IMR-90 (cell line): Measurements from ENCODE around the gene TLX1. TPM values are rescaled to one million over a fixed set of nuclear protein-coding genes. Genes with fewer than 3 reads are reported as not detected.

Experiments used
- ATAC-seq: fragments of 200-7000 bp; cut with Tn5 transposase; 2 replicates; pipeline ENCODE4 v1.9.1; 2020; ENCODE audit warnings: low read depth, mild to moderate bottlenecking, moderate library complexity
- BruUV-seq: library from RNA; stranded (reverse); fragments of 400-500 nt; replicated peaks from 2 replicates; lab custom pipeline; 2021; lab: Mats Ljungman, UMichigan
- CTCF ChIA-PET: fragments of 300-600 bp; formaldehyde crosslinking; extraction: SDS; loops from one replicate; lab custom pipeline; 2021; ENCODE audit warnings: antibody characterized with exemption; lab: Yijun Ruan, JAX
- POLR2A ChIA-PET: fragments of 300-600 bp; sonication (Branson Sonifier 250); formaldehyde crosslinking; loops from one replicate; lab custom pipeline; 2022; ENCODE audit warnings: antibody characterized with exemption; ENCODE audit not compliant: unreplicated experiment; lab: Charles Lee
- DNase-seq: peaks from one replicate; pipeline ENCODE4 v3.0.0; 2013
- H2AFZ ChIP-seq: replicated peaks from 2 replicates; pipeline ENCODE3; 2013; ENCODE audit warnings: low read length, mild to moderate bottlenecking; ENCODE audit not compliant: poor library complexity
- H2AK5ac ChIP-seq: 2 replicates; pipeline ENCODE4 v1.6.1; 2013; ENCODE audit warnings: low read depth, low read length, inconsistent platforms
- H2AK9ac ChIP-seq: replicated peaks from 2 replicates; pipeline ENCODE3; 2013; ENCODE audit warnings: mild to moderate bottlenecking, low read depth, low read length, moderate library complexity; ENCODE audit not compliant: poor library complexity
- H2BK120ac ChIP-seq: 2 replicates; pipeline ENCODE4 v1.6.1; 2013; ENCODE audit warnings: low read depth, low read length, inconsistent platforms
- H2BK15ac ChIP-seq: 3 replicates; pipeline ENCODE4 v1.6.1; 2013; ENCODE audit warnings: low read depth, low read length, inconsistent platforms
- H2BK20ac ChIP-seq: 2 replicates; pipeline ENCODE4 v1.6.1; 2013; ENCODE audit warnings: low read depth, mild to moderate bottlenecking, inconsistent platforms, low read length, moderate library complexity
- H2BK5ac ChIP-seq: 2 replicates; pipeline ENCODE4 v1.6.1; 2013; ENCODE audit warnings: mild to moderate bottlenecking, low read depth, low read length, inconsistent platforms; ENCODE audit not compliant: poor library complexity, severe bottlenecking
- H3K14ac ChIP-seq: replicated peaks from 2 replicates; pipeline ENCODE4 v1.6.1; 2013; ENCODE audit warnings: low read depth, low read length, inconsistent platforms
- H3K18ac ChIP-seq: 2 replicates; pipeline ENCODE4 v1.6.1; 2013; ENCODE audit warnings: low read depth, low read length, control low read depth
- H3K23ac ChIP-seq: 2 replicates; pipeline ENCODE4 v1.6.1; 2013; ENCODE audit warnings: low read depth, low read length, inconsistent platforms
- H3K27ac ChIP-seq: 2 replicates; pipeline ENCODE4 v1.5.1; 2013; ENCODE audit warnings: mild to moderate bottlenecking, control low read depth, low read length; ENCODE audit not compliant: insufficient read depth
- H3K27me3 ChIP-seq: 2 replicates; pipeline ENCODE4 v1.6.1; 2013; ENCODE audit warnings: low read length; ENCODE audit not compliant: control insufficient read depth, insufficient read depth
- H3K36me3 ChIP-seq: 2 replicates; pipeline ENCODE4 v1.6.1; 2013; ENCODE audit warnings: low read length, mixed read lengths; ENCODE audit not compliant: control insufficient read depth, insufficient read depth
- H3K4ac ChIP-seq: 2 replicates; pipeline ENCODE4 v1.6.1; 2013; ENCODE audit warnings: low read depth, low read length, inconsistent platforms
- H3K4me1 ChIP-seq: 2 replicates; pipeline ENCODE4 v1.6.1; 2013; ENCODE audit warnings: low read length, mixed read lengths; ENCODE audit not compliant: control insufficient read depth, insufficient read depth
- H3K4me2 ChIP-seq: 2 replicates; pipeline ENCODE4 v1.6.1; 2013; ENCODE audit warnings: low read depth, mild to moderate bottlenecking, control low read depth, low read length, moderate library complexity
- H3K4me3 ChIP-seq: 2 replicates; pipeline ENCODE4 v1.5.1; 2013; ENCODE audit warnings: low read depth, mild to moderate bottlenecking, control low read depth, low read length, moderate library complexity; ENCODE audit not compliant: insufficient read depth
- H3K56ac ChIP-seq: 2 replicates; pipeline ENCODE4 v1.6.1; 2013; ENCODE audit warnings: low read length, inconsistent platforms; ENCODE audit not compliant: insufficient read depth; ENCODE audit errors: extremely low read depth
- H3K79me1 ChIP-seq, 2 experiments: 2 replicates each; pipeline ENCODE4 v1.6.1; 2013; ENCODE audit warnings: low read length in 2 of 2, inconsistent platforms in 1 of 2, low read depth in 1 of 2
- H3K9ac ChIP-seq: 2 replicates; pipeline ENCODE4 v1.6.1; 2013; ENCODE audit warnings: low read depth, low read length, control low read depth
- H3K9me1 ChIP-seq: 2 replicates; pipeline ENCODE4 v1.6.1; 2013; ENCODE audit warnings: low read length, inconsistent platforms; ENCODE audit not compliant: insufficient read depth
- H3K9me3 ChIP-seq: 2 replicates; pipeline ENCODE4 v1.6.1; 2013; ENCODE audit warnings: low read length; ENCODE audit not compliant: control insufficient read depth, insufficient read depth
- H4K20me1 ChIP-seq: 2 replicates; pipeline ENCODE4 v1.6.1; 2013; ENCODE audit warnings: low read length, inconsistent platforms; ENCODE audit not compliant: insufficient read depth
- H4K5ac ChIP-seq: 2 replicates; pipeline ENCODE4 v1.6.1; 2013; ENCODE audit warnings: mild to moderate bottlenecking, low read depth, low read length, control low read depth
- H4K8ac ChIP-seq, 2 experiments: 2 replicates each; pipeline ENCODE4 v1.6.1; 2013; ENCODE audit warnings: low read depth in 2 of 2, low read length in 2 of 2, control low read depth in 1 of 2, inconsistent platforms in 1 of 2
- H4K91ac ChIP-seq: 2 replicates; pipeline ENCODE4 v1.6.1; 2013; ENCODE audit warnings: low read depth, low read length, inconsistent platforms; ENCODE audit not compliant: insufficient read depth
- BHLHE40 ChIP-seq: fragments of 150-350 bp; IDR thresholded peaks from 2 replicates; pipeline ENCODE4 v1.6.1; 2016; ENCODE audit warnings: mild to moderate bottlenecking, low read depth, low read length
- CEBPB ChIP-seq: IDR thresholded peaks from 2 replicates; pipeline ENCODE4 v1.6.1; 2012; ENCODE audit warnings: low read depth, low read length, improper control_type of control experiment
- CHD1 ChIP-seq: IDR thresholded peaks from 2 replicates; pipeline ENCODE4 v1.6.1; 2012; ENCODE audit warnings: low read depth, low read length, improper control_type of control experiment
- CTCF ChIP-seq: conservative IDR thresholded peaks from 2 replicates; pipeline ENCODE4 v1.5.1; 2012; ENCODE audit warnings: mild to moderate bottlenecking, low read depth, low read length, improper control_type of control experiment
- ELK1 ChIP-seq: fragments of 150-350 bp; IDR thresholded peaks from 2 replicates; pipeline ENCODE4 v1.6.1; 2016; ENCODE audit warnings: low read depth, mild to moderate bottlenecking, low read length, moderate library complexity, borderline replicate concordance
- MAFK ChIP-seq: IDR thresholded peaks from 2 replicates; pipeline ENCODE4 v1.6.1; 2012; ENCODE audit warnings: low read depth, low read length, improper control_type of control experiment
- MAZ ChIP-seq: IDR thresholded peaks from 2 replicates; pipeline ENCODE4 v1.6.1; 2012; ENCODE audit warnings: low read depth, mild to moderate bottlenecking, low read length, improper control_type of control experiment, moderate library complexity, borderline replicate concordance
- MXI1 ChIP-seq: IDR thresholded peaks from 2 replicates; pipeline ENCODE4 v1.6.1; 2012; ENCODE audit warnings: low read depth, mild to moderate bottlenecking, low read length, moderate library complexity, borderline replicate concordance
- NFE2L2 ChIP-seq: fragments of 150-350 bp; IDR thresholded peaks from 2 replicates; pipeline ENCODE4 v1.6.1; 2016; ENCODE audit warnings: low read depth, mild to moderate bottlenecking, low read length
- POLR2A ChIP-seq: IDR thresholded peaks from 2 replicates; pipeline ENCODE4 v1.6.1; 2012; ENCODE audit warnings: mild to moderate bottlenecking, low read depth, low read length
- RAD21 ChIP-seq: IDR thresholded peaks from 2 replicates; pipeline ENCODE4 v1.6.1; 2012; ENCODE audit warnings: low read length, improper control_type of control experiment
- RCOR1 ChIP-seq: IDR thresholded peaks from 2 replicates; pipeline ENCODE4 v1.6.1; 2012; ENCODE audit warnings: mild to moderate bottlenecking, low read length, improper control_type of control experiment; ENCODE audit not compliant: insufficient replicate concordance
- RFX5 ChIP-seq: IDR thresholded peaks from 2 replicates; pipeline ENCODE4 v1.8.0; 2012; ENCODE audit warnings: low read depth, mild to moderate bottlenecking, low read length, moderate library complexity
- SMC3 ChIP-seq: fragments of 150-350 bp; IDR thresholded peaks from 2 replicates; pipeline ENCODE4 v1.6.1; 2016; ENCODE audit warnings: low read depth, mild to moderate bottlenecking, antibody characterized with exemption, low read length, moderate library complexity
- USF2 ChIP-seq: fragments of 150-350 bp; IDR thresholded peaks from 2 replicates; pipeline ENCODE4 v1.6.1; 2017; ENCODE audit warnings: mild to moderate bottlenecking, antibody characterized with exemption, low read length, low read depth
- WGBS, 2 experiments: methylation state at CpG; one replicate each; pipeline versions ENCODE4 v1.1.5 to v1.1.7; 2013; ENCODE audit warnings: missing lambda C conversion rate in 2 of 2; ENCODE audit not compliant: insufficient read length in 1 of 2; ENCODE audit errors: extremely low coverage in 2 of 2; 5-methylcytosine and 5-hydroxymethylcytosine counted together
- dilution Hi-C: fragments of 300-500 bp; cut with HindIII; formaldehyde crosslinking; loops from one replicate; pipeline ENCODE4 v1.14.3; 2018; ENCODE audit warnings: low sequenced_read_pairs; ENCODE audit not compliant: unreplicated experiment
- in situ Hi-C: fragments of 300-500 bp; cut with MboI; formaldehyde crosslinking; loops from 3 replicates; pipeline ENCODE4 v1.14.3; 2019; ENCODE audit warnings: low sequenced_read_pairs, inconsistent platforms, mixed read lengths
- intact Hi-C: fragments of 100-400 bp; cut with micrococcal nuclease; formaldehyde crosslinking; loops from 2 replicates; pipeline ENCODE4 v1.10.0; 2022
- polyA plus RNA-seq, 3 experiments: library from polyadenylated mRNA; depleted of rRNA; stranded (reverse); fragments of >200 nt; gene quantifications; 2 replicates each; pipeline ENCODE4 v1.2.3, GENCODE V29; 2012; ENCODE audit warnings: low replicate concordance in 1 of 3
- total RNA-seq: library from RNA; depleted of rRNA; stranded (reverse); fragments of >200 nt; gene quantifications from 2 replicates; pipeline ENCODE4 v1.2.3, GENCODE V29; 2012

Gene TLX1
- total and polyA plus RNA-seq, 2 of the 4 experiments (the other 2 are of a cell fraction) = not detected

DNA sequence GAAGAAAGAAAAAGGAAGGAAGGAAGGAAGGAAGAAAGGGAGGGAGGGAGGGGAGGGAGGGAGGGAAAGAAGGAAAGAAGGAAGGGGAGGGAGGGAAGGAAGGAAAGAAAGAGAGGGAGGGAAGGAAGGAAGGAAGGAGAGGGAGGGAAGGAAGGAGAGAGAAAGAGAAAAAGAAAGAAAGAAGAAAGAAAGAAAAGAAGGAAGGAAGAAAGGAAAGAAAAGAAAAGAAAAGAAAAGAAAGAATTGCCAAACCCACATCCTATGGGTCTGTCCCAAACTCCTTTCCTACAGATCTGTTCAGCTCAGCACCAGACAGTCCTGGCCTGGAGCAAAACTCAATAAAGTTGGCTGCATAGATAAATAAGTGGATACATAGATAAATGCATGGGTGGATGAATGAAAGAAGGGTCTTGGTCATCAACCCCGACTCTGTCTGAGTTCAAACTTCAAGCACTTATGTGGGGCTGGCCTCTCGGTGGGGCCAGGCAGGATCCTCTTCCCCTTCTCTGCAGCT, 17.2 kb upstream of the TLX1 start:
- H4K20me1 ChIP-seq = no peaks in the 10 kb centered on the region
- H2AFZ ChIP-seq = no peak overlapping the region
- no peak overlapping the region for H2BK20ac ChIP-seq
- H3K79me1 ChIP-seq = no peaks in the 10 kb centered on the region
- no peak overlapping the region for H2AK9ac ChIP-seq
- DNase-seq = no peak
- intact Hi-C loops = no loop called here
- no peaks in the 10 kb centered on the region for H3K36me3 ChIP-seq
- H3K9me3 ChIP-seq = no peaks in the 10 kb centered on the region
- no peak overlapping the region for H4K8ac ChIP-seq
- no peak overlapping the region for H3K56ac ChIP-seq
- in situ Hi-C loops = no loop called here
- no peak overlapping the region for H3K14ac ChIP-seq
- H3K23ac ChIP-seq = no peak overlapping the region
- H3K9ac ChIP-seq = no peak overlapping the region
- no peak overlapping the region for H4K5ac ChIP-seq
- dilution Hi-C loops = no loop called here
- ChIA-PET CTCF (no interaction called here), POLR2A (no interaction called here)
- H3K4me3 ChIP-seq = no peak overlapping the region
- no peak overlapping the region for H2BK15ac ChIP-seq
- no peak overlapping the region for H2BK120ac ChIP-seq
- H3K4me1 ChIP-seq = no peaks in the 10 kb centered on the region
- no TSS peak for BruUV-seq
- no peak overlapping the region for H4K91ac ChIP-seq
- no peak overlapping the region for H2AK5ac ChIP-seq
- no peak overlapping the region for H3K4me2 ChIP-seq
- no peaks in the 10 kb centered on the region for H3K9me1 ChIP-seq
- no peak overlapping the region for H3K4ac ChIP-seq
- ATAC-seq = no peak
- H3K27ac ChIP-seq = no peak overlapping the region
- no CpG with 5 or more reads among the region's 2 CpGs for WGBS, 2 experiments
- H3K27me3 ChIP-seq = peaks cover 67% of the 10 kb centered on the region
- H3K18ac ChIP-seq = no peak overlapping the region
- no peak overlapping the region for H2BK5ac ChIP-seq
- TF ChIP-seq NFE2L2 (no peak), CHD1 (no peak), RFX5 (no peak), RAD21 (no peak), SMC3 (no peak), MXI1 (no peak), POLR2A (no peak), CEBPB (no peak), BHLHE40 (no peak), RCOR1 (no peak), USF2 (no peak), MAFK (no peak), ELK1 (no peak), MAZ (no peak), CTCF (no peak)
